ENCODE data around the gene SPATS2.

SPATS2 gene

DNA sequence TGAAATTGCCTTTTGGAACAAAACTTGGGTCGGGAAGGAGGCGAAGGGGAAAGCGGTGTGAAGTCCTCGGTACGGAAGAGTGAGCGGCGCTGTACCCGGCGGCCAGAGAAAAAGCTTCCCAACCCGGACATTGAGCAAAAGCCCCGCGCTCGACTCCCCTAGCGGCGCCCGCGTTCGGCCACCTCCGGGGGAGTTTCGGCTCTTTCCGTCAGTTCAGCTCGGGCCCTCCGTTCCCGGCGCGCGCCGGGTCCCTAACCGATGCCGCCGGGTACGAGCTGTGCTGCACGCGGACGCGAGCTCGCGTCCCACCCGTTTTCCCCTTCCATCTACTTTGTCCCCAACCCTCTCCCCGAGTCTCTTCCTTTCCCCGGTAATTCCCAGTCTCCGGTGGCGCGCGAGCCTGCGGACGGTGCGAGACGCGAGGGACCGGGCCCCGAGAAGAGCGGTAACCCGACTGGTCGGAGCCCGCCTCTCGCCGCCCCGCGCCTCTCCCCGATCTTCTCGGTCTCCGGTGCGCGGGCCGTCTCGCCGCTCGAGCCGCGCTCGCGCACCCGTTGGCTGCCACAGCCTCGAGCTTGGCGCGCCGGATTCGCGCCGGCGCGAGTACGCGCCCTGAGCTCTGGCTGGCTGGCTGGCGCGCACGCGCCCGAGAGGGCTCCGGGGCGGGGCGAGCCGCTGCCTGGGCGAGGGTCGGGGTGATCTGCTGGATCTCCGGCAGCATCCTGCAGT is 446 bp upstream of the SPATS2 start (continued):
- no peak for TF ChIP-seq ZNF48 (tag by site-specific recombination; IDR thresholded peaks at IDR 0.05)
- TF ChIP-seq, protein P1, sequence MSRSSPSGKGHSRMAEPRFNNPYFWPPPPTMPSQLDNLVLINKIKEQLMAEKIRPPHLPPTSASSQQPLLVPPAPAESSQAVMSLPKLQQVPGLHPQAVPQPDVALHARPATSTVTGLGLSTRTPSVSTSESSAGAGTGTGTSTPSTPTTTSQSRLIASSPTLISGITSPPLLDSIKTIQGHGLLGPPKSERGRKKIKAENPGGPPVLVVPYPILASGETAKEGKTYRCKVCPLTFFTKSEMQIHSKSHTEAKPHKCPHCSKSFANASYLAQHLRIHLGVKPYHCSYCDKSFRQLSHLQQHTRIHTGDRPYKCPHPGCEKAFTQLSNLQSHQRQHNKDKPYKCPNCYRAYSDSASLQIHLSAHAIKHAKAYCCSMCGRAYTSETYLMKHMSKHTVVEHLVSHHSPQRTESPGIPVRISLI (tag by site-specific recombination; IDR thresholded peaks at IDR 0.05): no peak
- no peak for TF ChIP-seq ZNF19 (tag by site-specific recombination; IDR thresholded peaks at IDR 0.05; ENCODE audit: low read depth)
- peak; percentile 68 for TF ChIP-seq ZXDB (tag by site-specific recombination; IDR thresholded peaks at IDR 0.05)
- no peak for TF ChIP-seq ZNF548 (tag by site-specific recombination; IDR thresholded peaks at IDR 0.05)
- no peak for TF ChIP-seq ZNF292 (tag by site-specific recombination; IDR thresholded peaks at IDR 0.05; ENCODE audit: borderline replicate concordance, low read depth)
- TF ChIP-seq ZNF114 (tag by site-specific recombination; IDR thresholded peaks at IDR 0.05): no peak
- TF ChIP-seq, protein P2, sequence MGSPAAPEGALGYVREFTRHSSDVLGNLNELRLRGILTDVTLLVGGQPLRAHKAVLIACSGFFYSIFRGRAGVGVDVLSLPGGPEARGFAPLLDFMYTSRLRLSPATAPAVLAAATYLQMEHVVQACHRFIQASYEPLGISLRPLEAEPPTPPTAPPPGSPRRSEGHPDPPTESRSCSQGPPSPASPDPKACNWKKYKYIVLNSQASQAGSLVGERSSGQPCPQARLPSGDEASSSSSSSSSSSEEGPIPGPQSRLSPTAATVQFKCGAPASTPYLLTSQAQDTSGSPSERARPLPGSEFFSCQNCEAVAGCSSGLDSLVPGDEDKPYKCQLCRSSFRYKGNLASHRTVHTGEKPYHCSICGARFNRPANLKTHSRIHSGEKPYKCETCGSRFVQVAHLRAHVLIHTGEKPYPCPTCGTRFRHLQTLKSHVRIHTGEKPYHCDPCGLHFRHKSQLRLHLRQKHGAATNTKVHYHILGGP (tag by site-specific recombination; IDR thresholded peaks at IDR 0.05): no peak
- peak; percentile 90 for TF ChIP-seq IKZF3 (tag by site-specific recombination; IDR thresholded peaks at IDR 0.05)
- TF ChIP-seq ZNF76 (tag by site-specific recombination; IDR thresholded peaks at IDR 0.05; ENCODE audit: borderline replicate concordance, low read depth): no peak; the same call in 1 of the 2 replicates
- TF ChIP-seq, protein P3, sequence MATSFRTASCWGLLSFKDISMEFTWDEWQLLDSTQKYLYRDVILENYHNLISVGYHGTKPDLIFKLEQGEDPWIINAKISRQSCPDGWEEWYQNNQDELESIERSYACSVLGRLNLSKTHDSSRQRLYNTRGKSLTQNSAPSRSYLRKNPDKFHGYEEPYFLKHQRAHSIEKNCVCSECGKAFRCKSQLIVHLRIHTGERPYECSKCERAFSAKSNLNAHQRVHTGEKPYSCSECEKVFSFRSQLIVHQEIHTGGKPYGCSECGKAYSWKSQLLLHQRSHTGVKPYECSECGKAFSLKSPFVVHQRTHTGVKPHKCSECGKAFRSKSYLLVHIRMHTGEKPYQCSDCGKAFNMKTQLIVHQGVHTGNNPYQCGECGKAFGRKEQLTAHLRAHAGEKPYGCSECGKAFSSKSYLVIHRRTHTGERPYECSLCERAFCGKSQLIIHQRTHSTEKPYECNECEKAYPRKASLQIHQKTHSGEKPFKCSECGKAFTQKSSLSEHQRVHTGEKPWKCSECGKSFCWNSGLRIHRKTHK (tag by site-specific recombination; IDR thresholded peaks at IDR 0.05): no peak
- TF ChIP-seq ZNF10 (tag by site-specific recombination; IDR thresholded peaks at IDR 0.05): no peak; the same call in 1 of the 2 replicates
- TF ChIP-seq ZNF707 (tag by site-specific recombination; IDR thresholded peaks at IDR 0.05): no peak
- no peak for TF ChIP-seq ZNF366 (tag by site-specific recombination; conservative IDR thresholded peaks at IDR 0.05)
- TF ChIP-seq CTCF (tag by site-specific recombination; IDR thresholded peaks at IDR 0.05): peak; percentile 90

- CTCF ChIA-PET: interaction anchor here (0.7 to 6.0 kb wide), 8 partner anchors 10 to 209 kb away, joined by 3 to 41 read pairs (median 4); no protein-coding TSS in a partner anchor
- Histone ChIP-seq H3K9me3 (ENCODE audit: control insufficient read depth, insufficient read depth, low read depth, low read length) (no peaks in the 10 kb centered on the region), H3K27ac (ENCODE audit: extremely low read depth, low read depth, low read length) (no peak overlapping the region; the same call in 1 of the 2 replicates), H3K4me3 (ENCODE audit: low read depth, low read length) (peak overlapping the region; percentile 97), H3K36me3 (ENCODE audit: control insufficient read depth in 2 of 2, insufficient read depth in 1 of 2, low read length in 2 of 2) (peaks cover 0 to 4% of the 10 kb centered on the region in 2 experiments; a peak in 1 of 3 replicates), H3K4me1 (ENCODE audit: control insufficient read depth, insufficient read depth, low read length) (peaks cover 9% of the 10 kb centered on the region)
- TF ChIP-seq ZNF843 (tag by site-specific recombination; IDR thresholded peaks at IDR 0.05) (no peak), ZNF600 (tag by site-specific recombination; IDR thresholded peaks at IDR 0.05) (0 out of 2 replicates have a peak, but pooled peaks have one; percentile 0)
- TF ChIP-seq, protein P4, sequence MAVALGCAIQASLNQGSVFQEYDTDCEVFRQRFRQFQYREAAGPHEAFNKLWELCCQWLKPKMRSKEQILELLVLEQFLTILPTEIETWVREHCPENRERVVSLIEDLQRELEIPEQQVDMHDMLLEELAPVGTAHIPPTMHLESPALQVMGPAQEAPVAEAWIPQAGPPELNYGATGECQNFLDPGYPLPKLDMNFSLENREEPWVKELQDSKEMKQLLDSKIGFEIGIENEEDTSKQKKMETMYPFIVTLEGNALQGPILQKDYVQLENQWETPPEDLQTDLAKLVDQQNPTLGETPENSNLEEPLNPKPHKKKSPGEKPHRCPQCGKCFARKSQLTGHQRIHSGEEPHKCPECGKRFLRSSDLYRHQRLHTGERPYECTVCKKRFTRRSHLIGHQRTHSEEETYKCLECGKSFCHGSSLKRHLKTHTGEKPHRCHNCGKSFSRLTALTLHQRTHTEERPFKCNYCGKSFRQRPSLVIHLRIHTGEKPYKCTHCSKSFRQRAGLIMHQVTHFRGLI (tag by site-specific recombination; IDR thresholded peaks at IDR 0.05): 0 out of 2 replicates have a peak, but pooled peaks have one; percentile 13
- POLR2A ChIA-PET: interaction anchor here (0.5 to 2.3 kb wide), 3 partner anchors 8 to 142 kb away, joined by 4 to 18 read pairs (median 14); no protein-coding TSS in a partner anchor
Observed at GRCh38 chr12:49368240-49368600, 958 bp downstream of the SPATS2 start.
